ENCODE results near the gene RAB3IP. TPM values are rescaled to one million over a fixed set of nuclear protein-coding genes. Genes with fewer than 3 reads are reported as not detected.

Gene RAB3IP
- total RNA-seq, 6 donors from 2014 or later: 24.1 to 99.5 (median 34.2) TPM

DNA sequence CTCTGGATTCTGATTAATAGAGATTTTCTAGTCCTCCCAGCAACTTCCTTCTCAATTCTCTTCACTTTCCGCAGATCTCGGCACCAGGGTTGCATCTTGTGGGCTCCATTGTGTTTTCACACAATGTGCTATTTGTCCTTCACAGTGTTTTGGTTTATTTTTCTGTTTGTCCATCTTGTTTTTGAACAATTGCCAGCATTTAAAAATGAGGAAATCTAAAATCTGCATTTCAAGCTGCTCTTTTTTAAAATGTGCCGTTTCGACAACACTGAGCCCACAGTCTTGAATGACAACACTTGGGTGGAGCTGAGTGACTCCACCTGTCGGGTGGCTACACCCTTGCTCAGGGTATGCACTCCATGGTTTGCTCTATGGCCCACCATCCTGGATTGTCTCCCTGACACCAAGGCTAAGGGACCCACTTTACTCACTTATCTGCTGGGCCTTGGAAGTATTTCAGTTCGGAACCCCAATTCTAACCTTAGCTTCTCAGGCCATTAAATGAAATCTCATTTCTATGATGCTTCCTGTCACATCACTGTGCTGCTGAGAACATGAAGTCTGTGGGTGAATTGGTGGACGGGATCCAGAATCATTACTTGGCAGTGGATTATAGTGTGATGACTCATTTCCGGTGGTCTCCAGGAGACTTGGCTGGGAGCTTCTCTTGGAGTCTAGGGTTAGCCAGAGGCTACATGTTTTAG is 82.9 kb downstream of the RAB3IP start:
- Histone ChIP-seq H3K27me3 (no peaks in the 10 kb centered on the region), H3K4me3 (no peak overlapping the region), H3K36me3 (no peaks in the 10 kb centered on the region), H3K9me3 (no peaks in the 10 kb centered on the region), H3K27ac (peak overlapping the region in 1 of 4 donors; percentile 7), H3K4me1 (peaks cover 0 to 6% (median 2%) of the 10 kb centered on the region in 4 donors)
- 35 to 43% methylated on average over 8 of the region's 8 CpGs for WGBS, 2 donors
- ATAC-seq (ENCODE audit: low FRiP score in 2 of 2) (peak in 1 of 2 donors; percentile 21), DNase-seq (no peak)
- TF ChIP-seq POLR2AphosphoS5 (IDR thresholded peaks at IDR 0.05) (no peak), EP300 (IDR thresholded peaks at IDR 0.05) (no peak), POLR2A (IDR thresholded peaks at IDR 0.05) (no peak)
- TF ChIP-seq, protein P1, sequence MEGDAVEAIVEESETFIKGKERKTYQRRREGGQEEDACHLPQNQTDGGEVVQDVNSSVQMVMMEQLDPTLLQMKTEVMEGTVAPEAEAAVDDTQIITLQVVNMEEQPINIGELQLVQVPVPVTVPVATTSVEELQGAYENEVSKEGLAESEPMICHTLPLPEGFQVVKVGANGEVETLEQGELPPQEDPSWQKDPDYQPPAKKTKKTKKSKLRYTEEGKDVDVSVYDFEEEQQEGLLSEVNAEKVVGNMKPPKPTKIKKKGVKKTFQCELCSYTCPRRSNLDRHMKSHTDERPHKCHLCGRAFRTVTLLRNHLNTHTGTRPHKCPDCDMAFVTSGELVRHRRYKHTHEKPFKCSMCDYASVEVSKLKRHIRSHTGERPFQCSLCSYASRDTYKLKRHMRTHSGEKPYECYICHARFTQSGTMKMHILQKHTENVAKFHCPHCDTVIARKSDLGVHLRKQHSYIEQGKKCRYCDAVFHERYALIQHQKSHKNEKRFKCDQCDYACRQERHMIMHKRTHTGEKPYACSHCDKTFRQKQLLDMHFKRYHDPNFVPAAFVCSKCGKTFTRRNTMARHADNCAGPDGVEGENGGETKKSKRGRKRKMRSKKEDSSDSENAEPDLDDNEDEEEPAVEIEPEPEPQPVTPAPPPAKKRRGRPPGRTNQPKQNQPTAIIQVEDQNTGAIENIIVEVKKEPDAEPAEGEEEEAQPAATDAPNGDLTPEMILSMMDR (IDR thresholded peaks at IDR 0.05): no peak

DNA sequence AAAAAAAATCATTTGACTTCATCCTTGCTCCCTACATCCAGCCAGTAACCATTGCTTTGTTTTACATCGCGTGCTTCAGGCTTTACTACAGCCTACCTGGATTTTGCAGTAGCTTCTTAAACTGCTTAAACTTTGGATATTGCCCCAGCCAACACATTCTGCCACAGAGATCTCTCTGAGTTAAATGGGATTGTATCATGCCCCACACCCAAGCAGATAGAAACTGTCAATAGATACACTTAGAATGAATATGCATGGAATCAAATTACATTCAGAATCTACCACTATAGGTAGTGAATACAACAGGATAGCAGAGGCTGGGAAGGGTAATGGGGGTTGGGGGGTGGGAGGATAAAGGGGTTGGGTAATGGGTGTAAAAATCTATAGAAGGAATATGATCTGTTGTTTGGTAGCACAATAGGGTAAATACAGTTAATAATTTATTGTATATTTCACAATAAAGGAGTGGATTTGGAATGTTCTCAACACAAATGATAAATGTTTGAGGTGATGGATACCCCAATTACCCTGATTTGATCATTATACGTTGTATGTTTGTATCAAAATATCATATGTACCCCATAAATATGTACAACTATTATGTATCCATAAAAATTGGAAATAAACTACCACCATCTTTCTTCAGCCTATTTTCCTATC is 83.7 kb downstream of the RAB3IP start:
- Histone ChIP-seq H3K9me3 (no peaks in the 10 kb centered on the region), H3K27ac (no peak overlapping the region), H3K36me3 (no peaks in the 10 kb centered on the region), H3K27me3 (no peaks in the 10 kb centered on the region), H3K4me3 (no peak overlapping the region), H3K4me1 (peaks cover 0 to 6% (median 2%) of the 10 kb centered on the region in 4 donors)
- ATAC-seq (ENCODE audit: low FRiP score in 2 of 2): no peak
- DNase-seq: no peak
- no peak for TF ChIP-seq POLR2AphosphoS5 (IDR thresholded peaks at IDR 0.05)
- TF ChIP-seq, protein P1 (IDR thresholded peaks at IDR 0.05): no peak
- no peak for TF ChIP-seq POLR2A (IDR thresholded peaks at IDR 0.05)
- TF ChIP-seq EP300 (IDR thresholded peaks at IDR 0.05): no peak
- WGBS, 2 donors: 84 to 87% methylated on average over 3 of the region's 3 CpGs

DNA sequence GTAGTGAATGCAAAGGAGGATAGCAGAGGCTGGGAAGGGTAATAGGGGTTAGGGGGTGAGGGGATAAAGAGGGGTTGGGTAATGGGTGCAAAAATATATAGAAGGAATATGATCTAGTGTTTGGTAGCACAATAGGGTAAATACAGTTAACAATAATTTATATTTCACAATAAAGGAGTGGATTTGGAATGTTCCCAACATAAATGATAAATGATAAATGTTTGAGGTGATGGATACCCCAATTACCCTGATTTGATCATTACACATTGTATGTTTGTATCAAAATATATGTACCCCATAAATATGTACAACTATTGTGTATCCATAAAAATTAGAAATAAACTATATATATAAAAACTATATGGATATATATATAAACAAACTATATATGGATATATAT is 85.4 kb downstream of the RAB3IP start:
- H3K27me3 ChIP-seq: no peaks in the 10 kb centered on the region
- TF ChIP-seq POLR2AphosphoS5 (IDR thresholded peaks at IDR 0.05) (no peak), EP300 (IDR thresholded peaks at IDR 0.05) (no peak), POLR2A (IDR thresholded peaks at IDR 0.05) (no peak)
- TF ChIP-seq, protein P1 (IDR thresholded peaks at IDR 0.05): no peak
- no peak for ATAC-seq (ENCODE audit: low FRiP score in 2 of 2)
- no peaks in the 10 kb centered on the region for H3K36me3 ChIP-seq
- H3K4me1 ChIP-seq: peaks cover 0 to 6% (median 2%) of the 10 kb centered on the region in 4 donors
- H3K27ac ChIP-seq: no peak overlapping the region
- H3K4me3 ChIP-seq: no peak overlapping the region
- no peak for DNase-seq
- no peaks in the 10 kb centered on the region for H3K9me3 ChIP-seq

DNA sequence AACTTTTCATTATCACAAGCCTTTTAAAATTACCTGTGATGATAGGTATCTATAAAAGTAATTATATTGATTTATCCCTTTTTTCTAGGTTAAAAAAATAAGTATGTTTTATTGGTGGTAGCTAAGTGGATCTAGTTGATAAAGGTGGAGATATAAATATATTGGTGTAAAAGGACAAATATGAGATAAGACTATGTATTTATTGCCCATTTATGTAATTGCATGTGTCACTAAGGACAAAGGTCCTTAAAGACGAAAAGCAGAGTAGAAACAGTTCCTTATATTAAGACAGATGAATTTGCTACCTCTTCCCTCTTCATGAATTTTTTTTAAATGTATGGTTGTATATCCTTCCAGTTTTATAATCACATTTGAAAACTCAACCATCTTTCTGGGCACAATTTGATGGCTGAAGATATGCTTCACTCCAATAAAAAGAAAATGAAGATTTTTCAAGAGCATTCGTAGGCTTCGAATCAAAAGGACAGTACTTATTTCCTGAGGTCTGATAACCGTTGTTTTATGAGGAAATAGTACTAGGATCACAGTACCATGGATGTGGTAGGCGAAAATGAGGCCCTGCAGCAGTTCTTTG is 86.4 kb downstream of the RAB3IP start, which contains the start of gene MYRFL:
Gene MYRFL, plus strand, starts transcription at position 262 of the 595 bp plus-strand sequence. Its CDS starts 291 bp downstream, at position 553.
- 87 to 90% methylated on average over 5 of the region's 5 CpGs for WGBS, 2 donors
- Histone ChIP-seq H3K4me1 (peaks cover 0 to 6% (median 2%) of the 10 kb centered on the region in 4 donors), H3K27me3 (no peaks in the 10 kb centered on the region), H3K36me3 (no peaks in the 10 kb centered on the region), H3K27ac (no peak within 1 kb of the TSS), H3K9me3 (no peaks in the 10 kb centered on the region), H3K4me3 (no peak within 1 kb of the TSS)
- no peak for TF ChIP-seq EP300 (IDR thresholded peaks at IDR 0.05)
- TF ChIP-seq, protein P1 (IDR thresholded peaks at IDR 0.05): no peak
- no peak for TF ChIP-seq POLR2A (IDR thresholded peaks at IDR 0.05)
- no peak for TF ChIP-seq POLR2AphosphoS5 (IDR thresholded peaks at IDR 0.05)
- ATAC-seq (ENCODE audit: low FRiP score in 2 of 2) (no peak), DNase-seq (no peak)
